Astrocyte of the cerebellum (primary cell): ENCODE results near the gene CTNS.

ENCODE experiments used
- DNase-seq: peaks from one replicate; pipeline ENCODE4 v3.0.0-alpha.2; 2011; ENCODE audit warnings: low read depth
- H3K4me3 ChIP-seq: 2 replicates; pipeline ENCODE4 v1.5.1; 2011; ENCODE audit warnings: mild to moderate bottlenecking, low read depth, low read length, moderate library complexity
- in situ Hi-C: cut with HindIII; loops from 2 replicates; pipeline ENCODE4 v1.10.0; 2017; ENCODE audit warnings: low sequenced_read_pairs
- TF ChIP-seq, protein P1 (sequence below): IDR thresholded peaks from 2 replicates; pipeline ENCODE4 v1.5.1; 2012; ENCODE audit warnings: low read length, low read depth, moderate library complexity, mild to moderate bottlenecking; ENCODE audit errors: missing control alignments

CTNS gene

DNA sequence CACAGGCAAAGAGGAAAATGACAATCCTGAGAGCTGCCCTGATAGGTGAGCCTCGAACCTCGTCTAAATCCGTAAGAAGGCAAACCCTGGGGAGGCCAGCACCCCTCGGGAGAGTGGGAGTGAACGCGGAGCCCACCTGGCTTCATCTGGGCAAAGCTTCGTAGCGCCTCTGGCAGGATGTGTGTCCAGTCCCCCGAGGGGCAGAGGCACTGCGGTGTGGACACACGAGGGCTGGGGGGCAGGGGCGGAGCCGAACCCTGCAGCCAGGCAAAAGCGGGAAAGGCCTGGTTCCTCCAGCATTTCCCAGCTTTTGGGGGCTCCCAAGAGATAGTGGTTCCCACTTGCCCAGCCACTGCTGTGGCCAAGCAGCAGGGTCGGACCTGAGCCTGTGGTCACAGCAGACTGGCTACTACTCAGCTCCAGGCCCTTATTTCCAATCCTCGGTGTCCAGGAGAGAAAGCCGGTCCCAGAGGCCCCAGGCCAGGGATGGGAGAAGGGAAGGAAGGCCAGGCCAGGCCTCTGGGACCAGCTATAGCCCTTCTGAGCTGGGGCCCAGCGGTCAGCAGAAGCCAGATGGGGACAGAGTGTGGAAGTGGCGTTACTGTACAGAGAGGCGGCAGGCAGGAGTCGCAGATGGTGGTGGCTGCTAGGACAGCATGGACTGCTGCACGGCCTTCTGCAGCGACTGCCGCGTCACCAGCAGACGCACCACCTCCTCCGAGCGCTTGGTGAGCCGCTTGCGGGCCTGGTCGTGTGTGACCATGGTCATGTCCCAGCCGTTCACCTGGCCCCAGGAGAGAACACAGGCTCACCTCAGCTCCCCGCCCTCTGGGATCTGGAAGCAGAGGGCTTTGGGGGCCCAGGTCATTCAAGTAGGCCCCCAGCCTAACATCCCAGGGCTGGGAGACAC lies 26.8 kb downstream of the CTNS start:
- no peak overlapping the region for H3K4me3 ChIP-seq
- TF ChIP-seq, protein P1, sequence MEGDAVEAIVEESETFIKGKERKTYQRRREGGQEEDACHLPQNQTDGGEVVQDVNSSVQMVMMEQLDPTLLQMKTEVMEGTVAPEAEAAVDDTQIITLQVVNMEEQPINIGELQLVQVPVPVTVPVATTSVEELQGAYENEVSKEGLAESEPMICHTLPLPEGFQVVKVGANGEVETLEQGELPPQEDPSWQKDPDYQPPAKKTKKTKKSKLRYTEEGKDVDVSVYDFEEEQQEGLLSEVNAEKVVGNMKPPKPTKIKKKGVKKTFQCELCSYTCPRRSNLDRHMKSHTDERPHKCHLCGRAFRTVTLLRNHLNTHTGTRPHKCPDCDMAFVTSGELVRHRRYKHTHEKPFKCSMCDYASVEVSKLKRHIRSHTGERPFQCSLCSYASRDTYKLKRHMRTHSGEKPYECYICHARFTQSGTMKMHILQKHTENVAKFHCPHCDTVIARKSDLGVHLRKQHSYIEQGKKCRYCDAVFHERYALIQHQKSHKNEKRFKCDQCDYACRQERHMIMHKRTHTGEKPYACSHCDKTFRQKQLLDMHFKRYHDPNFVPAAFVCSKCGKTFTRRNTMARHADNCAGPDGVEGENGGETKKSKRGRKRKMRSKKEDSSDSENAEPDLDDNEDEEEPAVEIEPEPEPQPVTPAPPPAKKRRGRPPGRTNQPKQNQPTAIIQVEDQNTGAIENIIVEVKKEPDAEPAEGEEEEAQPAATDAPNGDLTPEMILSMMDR = no peak
- no peak for DNase-seq
- in situ Hi-C loops = no loop called here

DNA sequence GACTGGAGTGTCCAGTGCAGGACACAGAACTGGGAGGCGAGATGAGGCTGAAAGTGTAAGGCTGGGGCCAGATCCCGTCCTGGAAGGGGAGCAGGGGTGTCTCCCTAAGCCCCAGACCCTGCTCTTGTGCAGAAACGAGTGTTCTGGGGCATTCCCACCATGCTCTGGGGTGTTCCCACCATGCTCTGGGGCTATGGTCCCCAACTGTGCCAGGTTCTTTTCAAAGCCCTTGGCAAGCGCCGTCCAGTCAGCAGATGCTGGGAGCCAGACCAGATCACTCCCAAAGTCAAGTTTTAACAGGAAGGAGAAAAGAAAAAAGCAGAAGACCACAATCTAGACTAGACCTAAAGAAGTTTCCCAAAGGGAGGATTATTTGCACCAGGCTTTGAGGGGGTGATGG lies 29.3 kb downstream of the CTNS start:
- in situ Hi-C loops = no loop called here
- no peak overlapping the region for H3K4me3 ChIP-seq
- TF ChIP-seq, protein P1 = no peak
- no peak for DNase-seq

DNA sequence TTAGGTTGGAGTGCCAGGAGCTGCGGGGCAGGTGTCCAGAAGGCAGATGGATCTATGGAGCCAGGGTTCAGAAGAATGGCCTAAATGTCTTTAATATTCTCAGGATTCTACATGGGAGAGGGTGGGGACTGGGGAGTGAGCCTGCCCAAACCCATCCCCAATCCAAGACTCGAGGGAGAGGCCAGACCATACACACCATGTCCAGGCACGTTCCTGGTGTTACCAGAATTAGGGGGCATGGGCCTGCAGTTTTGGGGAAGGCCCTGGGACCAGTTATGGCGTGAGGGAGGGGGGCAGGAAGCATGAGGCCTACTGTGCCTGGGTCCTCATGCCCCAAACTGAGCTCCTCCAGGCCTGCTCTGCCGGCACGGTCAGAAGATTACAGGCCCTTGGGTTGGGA lies 30.0 kb downstream of the CTNS start:
- no peak for DNase-seq
- TF ChIP-seq, protein P1 = no peak
- peak overlapping the region; percentile 99 for H3K4me3 ChIP-seq
- in situ Hi-C loops = no loop called here

- in situ Hi-C loops = no loop called here
- peak; percentile 75 for DNase-seq
- TF ChIP-seq, protein P1 = no peak
Observed at GRCh38 chr17:3667366-3668278, 31.1 kb downstream of the CTNS start.

DNA sequence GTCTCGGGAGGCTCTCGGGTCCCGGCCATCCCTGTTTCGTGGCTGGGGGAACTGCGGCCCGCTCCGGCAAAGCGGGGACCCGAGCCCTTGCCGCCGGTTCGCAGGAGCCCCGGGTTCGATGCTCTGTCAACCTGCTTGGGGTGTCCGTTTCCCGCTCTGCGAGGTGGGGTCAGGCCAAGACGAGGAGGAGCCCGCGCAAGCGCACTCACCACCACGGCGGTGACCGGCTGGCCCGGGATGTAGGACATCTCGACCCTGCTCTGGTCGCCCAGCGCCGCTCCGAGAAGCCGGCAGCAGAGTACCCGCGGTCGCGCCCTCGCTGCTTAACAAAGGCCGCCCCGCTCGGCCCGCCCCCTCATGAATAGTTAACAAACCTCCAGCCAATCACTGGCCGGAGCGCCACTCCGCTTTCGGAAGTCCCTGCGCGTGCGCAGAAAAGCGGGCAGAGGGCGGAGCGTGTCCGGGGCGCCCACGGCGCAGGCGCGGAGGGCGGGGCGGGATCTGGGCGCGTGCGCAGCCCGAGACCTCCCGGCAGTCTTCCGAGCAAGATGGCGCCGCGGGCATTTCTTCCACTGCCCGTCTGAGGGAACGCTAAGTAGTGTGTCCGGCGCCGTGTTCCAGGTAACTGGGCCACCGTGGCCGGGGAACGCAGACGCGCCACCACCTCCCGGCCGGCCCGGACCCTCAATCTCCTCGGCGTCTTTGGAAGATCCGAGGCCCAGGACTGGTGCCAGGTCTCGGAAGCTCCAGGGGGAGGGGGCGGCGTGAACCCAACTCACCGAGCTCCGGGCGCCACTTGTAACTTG lies 31.9 kb downstream of the CTNS start, which contains the start of the genes EMC6 and TAX1BP3:
Gene EMC6, plus strand, starts transcription at position 534 of the 806 bp plus-strand sequence. CDS start 335 bp downstream, outside the sequence.
Gene TAX1BP3, minus strand, starts transcription at position 300 of the 806 bp plus-strand sequence. Its CDS starts 52 bp downstream, at position 248.
- in situ Hi-C loops = no loop called here
- H3K4me3 ChIP-seq = peak within 1 kb of the TSS; percentile 99
- TF ChIP-seq, protein P1 = no peak
- peak; percentile 94 for DNase-seq

More at GRCh38 chr17:3667366-3668278, 31.1 kb downstream of the CTNS start:
- H3K4me3 ChIP-seq = peak overlapping the region; percentile 99

GRCh38 chr17:3669085-3669347 lies 32.5 kb downstream of the CTNS start:
- peak overlapping the region; percentile 99 for H3K4me3 ChIP-seq
- TF ChIP-seq, protein P1 = no peak
- in situ Hi-C loops = no loop called here
- DNase-seq = no peak
